Breast epithelium (tissue), 4 donors: ENCODE results near the gene TYMS. TPM values are rescaled to one million over a fixed set of nuclear protein-coding genes. Genes with fewer than 3 reads are reported as not detected.

Experiments used
- DNase-seq, 2 donors: peaks; one replicate each; pipeline ENCODE4 v3.0.0-alpha.2; 2019; ENCODE audit warnings: low spot score in 2 of 2
- H3K27ac ChIP-seq, 2 donors: fragments of 200-600 bp; sonication (generic) in 1 of 2; one replicate each; pipeline ENCODE4 v1.5.1; 2016 to 2019; ENCODE audit warnings: mild to moderate bottlenecking in 1 of 2
- H3K27me3 ChIP-seq, 2 donors: fragments of 200-600 bp; sonication (generic) in 1 of 2; one replicate each; pipeline versions ENCODE4 v1.5.1 to v1.6.0; 2017 to 2019; ENCODE audit warnings: control low read depth in 1 of 2, mild to moderate bottlenecking in 1 of 2
- H3K36me3 ChIP-seq: fragments of 200-600 bp; one replicate; pipeline ENCODE4 v1.5.1; 2019
- H3K4me1 ChIP-seq, 2 donors: fragments of 200-600 bp; sonication (generic); one replicate each; pipeline ENCODE4 v1.5.1; 2016 to 2019; ENCODE audit warnings: control low read depth in 1 of 2
- H3K4me3 ChIP-seq, 3 donors: fragments of 200-600 bp; sonication (generic); 1 replicate in 2 of 3; 2 replicates in 1 of 3; pipeline ENCODE4 v1.5.1; 2016 to 2019; ENCODE audit warnings: mild to moderate bottlenecking in 3 of 3, moderate library complexity in 2 of 3
- H3K9me3 ChIP-seq, 2 donors: fragments of 200-600 bp; sonication (generic) in 1 of 2; one replicate each; pipeline ENCODE4 v1.5.1; 2016 to 2019; ENCODE audit warnings: control low read depth in 1 of 2
- POLR2A ChIP-seq: fragments of 450-650 bp; IDR thresholded peaks from one replicate; pipeline ENCODE4 v1.6.1; 2016; ENCODE audit warnings: antibody characterized with exemption, mild to moderate bottlenecking, moderate library complexity
- POLR2AphosphoS5 ChIP-seq, 3 donors: sonication (generic); formaldehyde crosslinking; IDR thresholded peaks; one replicate each; pipeline ENCODE4 v1.6.1; 2017; ENCODE audit warnings: antibody characterized with exemption in 3 of 3
- intact Hi-C: fragments of 100-400 bp; cut with DNase I; formaldehyde crosslinking; loops from one replicate; pipeline ENCODE4 v1.15.1; 2023; ENCODE audit warnings: low total_unique reads
- total RNA-seq, 3 donors: library from RNA; depleted of rRNA; stranded (reverse); fragments of >200 nt; gene quantifications; one replicate each; pipeline ENCODE4 v1.1.0, GENCODE V29; 2016
- TF ChIP-seq, protein P1 (sequence below), 3 donors: fragments of 450-650 bp; IDR thresholded peaks; one replicate each; pipeline ENCODE4 v1.5.1; 2016 to 2017; ENCODE audit warnings: antibody characterized with exemption in 3 of 3, mild to moderate bottlenecking in 3 of 3, moderate library complexity in 3 of 3

TYMS gene
- total RNA-seq, 3 donors from 2014 or later, result 1.3 to 2.1 (median 2.0) TPM

DNA sequence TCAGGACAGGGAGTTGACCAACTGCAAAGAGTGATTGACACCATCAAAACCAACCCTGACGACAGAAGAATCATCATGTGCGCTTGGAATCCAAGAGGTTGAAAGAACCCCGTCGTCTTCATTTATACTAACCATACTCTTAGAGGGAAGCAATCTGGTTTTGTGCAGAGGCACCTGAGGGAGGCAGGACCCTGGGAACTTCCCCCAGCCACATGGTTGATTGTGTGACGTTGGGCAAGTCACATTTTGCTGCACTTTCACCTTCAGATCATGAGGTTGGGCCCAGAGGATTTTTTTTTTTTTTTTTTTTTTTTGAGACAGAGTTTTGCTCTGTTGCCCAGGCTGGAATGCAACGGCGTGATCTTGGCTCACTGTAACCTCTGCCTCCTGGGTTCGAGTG is 11.6 kb downstream of the TYMS start:
- no peak overlapping the region for H3K4me3 ChIP-seq
- DNase-seq, result no peak
- intact Hi-C loops, result no loop called here
- no peaks in the 10 kb centered on the region for H3K36me3 ChIP-seq
- H3K27me3 ChIP-seq, result no peaks in the 10 kb centered on the region
- no peak overlapping the region for H3K27ac ChIP-seq
- H3K9me3 ChIP-seq, result no peaks in the 10 kb centered on the region
- H3K4me1 ChIP-seq, result no peaks in the 10 kb centered on the region
- TF ChIP-seq POLR2A (no peak), POLR2AphosphoS5 (IDR thresholded peaks at IDR 0.05) (no peak)
- TF ChIP-seq, protein P1, sequence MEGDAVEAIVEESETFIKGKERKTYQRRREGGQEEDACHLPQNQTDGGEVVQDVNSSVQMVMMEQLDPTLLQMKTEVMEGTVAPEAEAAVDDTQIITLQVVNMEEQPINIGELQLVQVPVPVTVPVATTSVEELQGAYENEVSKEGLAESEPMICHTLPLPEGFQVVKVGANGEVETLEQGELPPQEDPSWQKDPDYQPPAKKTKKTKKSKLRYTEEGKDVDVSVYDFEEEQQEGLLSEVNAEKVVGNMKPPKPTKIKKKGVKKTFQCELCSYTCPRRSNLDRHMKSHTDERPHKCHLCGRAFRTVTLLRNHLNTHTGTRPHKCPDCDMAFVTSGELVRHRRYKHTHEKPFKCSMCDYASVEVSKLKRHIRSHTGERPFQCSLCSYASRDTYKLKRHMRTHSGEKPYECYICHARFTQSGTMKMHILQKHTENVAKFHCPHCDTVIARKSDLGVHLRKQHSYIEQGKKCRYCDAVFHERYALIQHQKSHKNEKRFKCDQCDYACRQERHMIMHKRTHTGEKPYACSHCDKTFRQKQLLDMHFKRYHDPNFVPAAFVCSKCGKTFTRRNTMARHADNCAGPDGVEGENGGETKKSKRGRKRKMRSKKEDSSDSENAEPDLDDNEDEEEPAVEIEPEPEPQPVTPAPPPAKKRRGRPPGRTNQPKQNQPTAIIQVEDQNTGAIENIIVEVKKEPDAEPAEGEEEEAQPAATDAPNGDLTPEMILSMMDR (IDR thresholded peaks at IDR 0.05), result no peak

DNA sequence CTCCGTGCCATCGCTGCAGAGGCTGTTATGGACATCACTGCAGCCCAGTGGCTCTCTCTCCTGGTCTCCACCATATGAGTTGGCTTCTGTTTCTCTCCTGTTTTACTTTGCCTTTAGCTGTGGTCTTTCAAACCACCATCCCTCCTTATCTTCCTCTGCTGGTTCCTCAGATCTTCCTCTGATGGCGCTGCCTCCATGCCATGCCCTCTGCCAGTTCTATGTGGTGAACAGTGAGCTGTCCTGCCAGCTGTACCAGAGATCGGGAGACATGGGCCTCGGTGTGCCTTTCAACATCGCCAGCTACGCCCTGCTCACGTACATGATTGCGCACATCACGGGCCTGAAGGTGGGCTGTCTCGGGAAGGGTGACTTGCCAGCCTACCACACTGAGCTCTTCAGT is 13.1 kb downstream of the TYMS start:
- intact Hi-C loops, result no loop called here
- H3K27me3 ChIP-seq, result no peaks in the 10 kb centered on the region
- H3K36me3 ChIP-seq, result no peaks in the 10 kb centered on the region
- DNase-seq, result no peak
- no peaks in the 10 kb centered on the region for H3K9me3 ChIP-seq
- no peak overlapping the region for H3K27ac ChIP-seq
- H3K4me3 ChIP-seq, result no peak overlapping the region
- TF ChIP-seq POLR2AphosphoS5 (IDR thresholded peaks at IDR 0.05) (no peak), POLR2A (no peak)
- TF ChIP-seq, protein P1 (IDR thresholded peaks at IDR 0.05), result no peak
- no peaks in the 10 kb centered on the region for H3K4me1 ChIP-seq

DNA sequence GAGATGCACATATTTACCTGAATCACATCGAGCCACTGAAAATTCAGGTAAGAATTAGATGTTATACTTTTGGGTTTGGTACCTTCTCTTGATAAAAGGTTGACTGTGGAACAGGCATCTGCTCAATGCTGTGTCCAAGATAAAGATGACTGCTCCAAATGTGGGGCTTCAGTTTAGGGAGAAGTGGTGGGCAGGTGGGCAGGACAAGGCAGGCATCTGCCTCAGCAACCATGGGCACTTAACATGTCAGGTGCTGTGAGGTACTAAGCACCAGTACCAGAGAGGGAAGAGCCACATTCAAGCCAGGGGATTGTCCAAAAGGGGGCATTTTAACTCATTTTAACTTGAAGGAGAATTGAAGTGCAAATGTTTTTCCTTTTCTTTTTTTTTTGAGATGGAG is 14.0 kb downstream of the TYMS start:
- no peaks in the 10 kb centered on the region for H3K36me3 ChIP-seq

DNA sequence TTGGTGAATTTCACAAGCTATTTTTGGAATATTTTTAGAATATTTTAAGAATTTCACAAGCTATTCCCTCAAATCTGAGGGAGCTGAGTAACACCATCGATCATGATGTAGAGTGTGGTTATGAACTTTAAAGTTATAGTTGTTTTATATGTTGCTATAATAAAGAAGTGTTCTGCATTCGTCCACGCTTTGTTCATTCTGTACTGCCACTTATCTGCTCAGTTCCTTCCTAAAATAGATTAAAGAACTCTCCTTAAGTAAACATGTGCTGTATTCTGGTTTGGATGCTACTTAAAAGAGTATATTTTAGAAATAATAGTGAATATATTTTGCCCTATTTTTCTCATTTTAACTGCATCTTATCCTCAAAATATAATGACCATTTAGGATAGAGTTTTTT is 15.9 kb downstream of the TYMS start:
- Histone ChIP-seq H3K27me3 (no peaks in the 10 kb centered on the region), H3K36me3 (no peaks in the 10 kb centered on the region), H3K4me1 (no peaks in the 10 kb centered on the region), H3K9me3 (no peaks in the 10 kb centered on the region), H3K4me3 (no peak overlapping the region), H3K27ac (no peak overlapping the region)
- TF ChIP-seq, protein P1 (IDR thresholded peaks at IDR 0.05), result no peak
- TF ChIP-seq POLR2A (no peak), POLR2AphosphoS5 (IDR thresholded peaks at IDR 0.05) (no peak)
- no peak for DNase-seq
- intact Hi-C loops, result no loop called here

More for the DNA sequence above, 14.0 kb downstream of the TYMS start:
- Histone ChIP-seq H3K27ac (no peak overlapping the region), H3K27me3 (no peaks in the 10 kb centered on the region), H3K9me3 (no peaks in the 10 kb centered on the region), H3K4me3 (no peak overlapping the region), H3K4me1 (no peaks in the 10 kb centered on the region)
- TF ChIP-seq POLR2A, result no peak
- TF ChIP-seq POLR2AphosphoS5 (IDR thresholded peaks at IDR 0.05), result no peak
- TF ChIP-seq, protein P1 (IDR thresholded peaks at IDR 0.05), result no peak
- intact Hi-C loops, result no loop called here
- DNase-seq, result no peak

DNA sequence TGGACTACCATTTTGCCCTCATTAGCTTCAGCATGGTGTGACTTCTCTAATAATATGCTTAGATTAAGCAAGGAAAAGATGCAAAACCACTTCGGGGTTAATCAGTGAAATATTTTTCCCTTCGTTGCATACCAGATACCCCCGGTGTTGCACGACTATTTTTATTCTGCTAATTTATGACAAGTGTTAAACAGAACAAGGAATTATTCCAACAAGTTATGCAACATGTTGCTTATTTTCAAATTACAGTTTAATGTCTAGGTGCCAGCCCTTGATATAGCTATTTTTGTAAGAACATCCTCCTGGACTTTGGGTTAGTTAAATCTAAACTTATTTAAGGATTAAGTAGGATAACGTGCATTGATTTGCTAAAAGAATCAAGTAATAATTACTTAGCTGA is 16.3 kb downstream of the TYMS start:
- Histone ChIP-seq H3K9me3 (no peaks in the 10 kb centered on the region), H3K36me3 (no peaks in the 10 kb centered on the region), H3K27me3 (no peaks in the 10 kb centered on the region), H3K27ac (no peak overlapping the region), H3K4me3 (no peak overlapping the region), H3K4me1 (no peaks in the 10 kb centered on the region)
- TF ChIP-seq POLR2A (no peak), POLR2AphosphoS5 (IDR thresholded peaks at IDR 0.05) (no peak)
- TF ChIP-seq, protein P1 (IDR thresholded peaks at IDR 0.05), result no peak
- intact Hi-C loops, result no loop called here
- DNase-seq, result no peak
